Liver (tissue), 3 donors: Measurements from ENCODE around the gene RRAGB.

Experiments
- CTCF ChIP-seq: fragments of 150-350 bp; IDR thresholded peaks from 2 replicates; pipeline ENCODE4 v1.5.1; 2017; ENCODE audit warnings: improper control_type of control experiment, low read depth, low read length; ENCODE audit not compliant: missing input control
- GABPA ChIP-seq, 2 donors: IDR thresholded peaks in 1 of 2; conservative IDR thresholded peaks in 1 of 2; 2 replicates each; pipeline ENCODE4 v1.6.1; 2016; ENCODE audit warnings: antibody characterized with exemption in 2 of 2, mild to moderate bottlenecking in 1 of 2, moderate library complexity in 1 of 2
- REST ChIP-seq: IDR thresholded peaks from 2 replicates; pipeline ENCODE4 v1.6.1; 2016; ENCODE audit warnings: antibody characterized with exemption, mild to moderate bottlenecking
- RXRA ChIP-seq, 2 donors: IDR thresholded peaks; 2 replicates each; pipeline ENCODE4 v1.6.1; 2017 to 2018; ENCODE audit warnings: antibody characterized with exemption in 2 of 2, mild to moderate bottlenecking in 1 of 2
- TF ChIP-seq, protein P1 (sequence below): IDR thresholded peaks from 2 replicates; pipeline ENCODE4 v1.6.1; 2016; ENCODE audit warnings: antibody characterized with exemption
- donor health status: healthy.
- donor health status: healthy.

GRCh38 chrX:55697381-55697780 lies 20.2 kb upstream of the RRAGB start:
- TF ChIP-seq CTCF (no peak), GABPA (IDR thresholded peaks at IDR 0.05 in 1 of 2, conservative IDR thresholded peaks at IDR 0.05 in 1 of 2) (no peak), RXRA (IDR thresholded peaks at IDR 0.05) (no peak), REST (no peak)
- TF ChIP-seq, protein P1, sequence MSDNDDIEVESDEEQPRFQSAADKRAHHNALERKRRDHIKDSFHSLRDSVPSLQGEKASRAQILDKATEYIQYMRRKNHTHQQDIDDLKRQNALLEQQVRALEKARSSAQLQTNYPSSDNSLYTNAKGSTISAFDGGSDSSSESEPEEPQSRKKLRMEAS: no peak
